NCI-H345 treated with DMSO at 0.1 percent for 48 hours (cell line): ENCODE measurements around the gene ZNF71.
"Not testable (repeated sequence)": the region's sequence is repeated elsewhere in the genome, so short reads cannot be mapped to it uniquely, and the experiment has no call there.

Experiments
- DNase-seq: peaks from one replicate; lab custom pipeline; 2025; ENCODE audit not compliant: unreplicated experiment; lab: John Stamatoyannopoulos, UW

Gene ZNF71

GRCh38 chr19:56619121-56619520, 24.0 kb downstream of the ZNF71 start:
- no peak for DNase-seq

- DNase-seq, result no peak
Measured at GRCh38 chr19:56622374-56622773, 27.3 kb downstream of the ZNF71 start.

- DNase-seq, result no peak
Measured at GRCh38 chr19:56623006-56623405, 27.9 kb downstream of the ZNF71 start.

GRCh38 chr19:56625708-56626107, 30.6 kb downstream of the ZNF71 start:
- DNase-seq, result no peak

- no peak for DNase-seq
Measured at GRCh38 chr19:56633021-56633420, 37.9 kb downstream of the ZNF71 start.

- no peak for DNase-seq
Measured at GRCh38 chr19:56637976-56638555, 43.0 kb downstream of the ZNF71 start.

GRCh38 chr19:56639217-56639616, 44.1 kb downstream of the ZNF71 start:
- no peak for DNase-seq

- DNase-seq, result no peak
Measured at GRCh38 chr19:56642711-56643459, 47.8 kb downstream of the ZNF71 start, which contains the start of gene SMIM17. Gene SMIM17 (plus strand): TSS chr19:56643159. CDS start chr19:56645668, 2,509 bp downstream.

GRCh38 chr19:56643460-56643955, 48.4 kb downstream of the ZNF71 start:
- DNase-seq, result no peak

- DNase-seq, result no peak
Measured at GRCh38 chr19:56654151-56654550, 59.0 kb downstream of the ZNF71 start.

GRCh38 chr19:56660381-56661107, 65.4 kb downstream of the ZNF71 start:
- DNase-seq, result no peak

- no peak for DNase-seq
Measured at GRCh38 chr19:56661248-56661647, 66.1 kb downstream of the ZNF71 start.

- DNase-seq, result no peak
Measured at GRCh38 chr19:56663931-56664500, 68.9 kb downstream of the ZNF71 start.

- no peak for DNase-seq
Measured at GRCh38 chr19:56664511-56664910, 69.4 kb downstream of the ZNF71 start.

- DNase-seq, result no peak
Measured at GRCh38 chr19:56667311-56667870, 72.3 kb downstream of the ZNF71 start.

GRCh38 chr19:56668676-56669075, 73.6 kb downstream of the ZNF71 start:
- DNase-seq, result no peak

GRCh38 chr19:56670401-56670960, 75.4 kb downstream of the ZNF71 start:
- no peak for DNase-seq

GRCh38 chr19:56670961-56671612, 76.0 kb downstream of the ZNF71 start:
- no peak for DNase-seq

- no peak for DNase-seq
Measured at GRCh38 chr19:56671613-56671994, 76.5 kb downstream of the ZNF71 start, which contains the start of gene ZNF835. Gene ZNF835 (minus strand): TSS chr19:56671757. CDS start chr19:56665198, 6,559 bp downstream.

GRCh38 chr19:56672610-56673009, 77.5 kb downstream of the ZNF71 start:
- DNase-seq, result not testable (repeated sequence)
